ENCODE measurements around the gene SHROOM1. TPM values are rescaled to one million over a fixed set of nuclear protein-coding genes. Genes with fewer than 3 reads are reported as not detected.

SHROOM1 gene
- total and polyA plus RNA-seq, 9 of the 15 experiments (the other 6 are each of a cell fraction or from before 2014, with no cell fraction given), result 0.44 to 26.5 (median 11.9) TPM

DNA sequence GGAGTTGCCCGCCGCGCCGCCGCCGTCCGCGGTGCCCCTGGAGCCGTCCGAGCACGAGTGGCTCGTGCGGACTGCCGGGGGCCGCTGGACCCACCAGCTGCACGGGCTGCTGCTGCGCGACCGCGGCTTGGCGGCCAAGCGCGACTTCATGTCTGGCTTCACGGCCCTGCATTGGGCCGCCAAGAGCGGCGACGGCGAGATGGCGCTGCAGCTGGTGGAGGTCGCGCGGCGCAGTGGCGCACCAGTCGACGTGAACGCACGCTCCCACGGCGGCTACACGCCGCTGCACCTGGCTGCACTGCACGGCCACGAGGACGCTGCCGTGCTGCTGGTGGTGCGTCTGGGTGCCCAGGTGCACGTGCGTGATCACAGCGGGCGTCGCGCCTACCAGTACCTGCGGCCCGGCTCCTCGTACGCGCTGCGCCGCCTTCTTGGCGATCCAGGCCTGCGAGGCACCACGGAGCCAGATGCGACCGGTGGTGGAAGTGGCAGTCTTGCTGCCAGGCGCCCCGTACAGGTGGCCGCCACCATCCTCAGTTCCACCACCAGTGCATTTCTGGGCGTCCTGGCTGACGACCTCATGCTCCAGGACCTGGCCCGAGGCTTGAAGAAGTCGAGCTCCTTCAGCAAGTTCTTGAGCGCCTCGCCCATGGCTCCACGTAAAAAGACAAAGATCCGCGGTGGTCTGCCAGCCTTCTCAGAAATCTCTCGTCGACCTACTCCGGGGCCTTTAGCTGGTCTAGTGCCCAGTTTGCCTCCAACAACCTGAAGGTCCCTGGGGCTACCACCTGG lies 15.7 kb downstream of the SHROOM1 start:
- no peak for TF ChIP-seq ETV6 (IDR thresholded peaks at IDR 0.05; ENCODE audit: borderline replicate concordance in 1 of 2, low read depth in 2 of 2, low read length in 1 of 2)
- no peak for TF ChIP-seq ETV6 (CRISPR knock-in tag; IDR thresholded peaks at IDR 0.05; ENCODE audit: borderline replicate concordance)
- 0 out of 2 replicates have a peak, but pooled peaks have one; percentile 7 for TF ChIP-seq HNRNPL (IDR thresholded peaks at IDR 0.05; ENCODE audit: low read depth, low read length)
- TF ChIP-seq ZBTB33 (CRISPR knock-in tag; IDR thresholded peaks at IDR 0.05), result peak; percentile 95
- Histone ChIP-seq H3K9me3 (replicated peaks; ENCODE audit: control insufficient read depth, insufficient read depth, low read depth, low read length) (no peaks in the 10 kb centered on the region), H2AFZ (ENCODE audit: low read depth, low read length) (no peak overlapping the region), H3K4me3 (no peak overlapping the region), H3K9me1 (ENCODE audit: control insufficient read depth, insufficient read depth, low read length) (no peaks in the 10 kb centered on the region), H3K4me1 (replicated peaks in 1 of 2; ENCODE audit: control insufficient read depth in 2 of 2, insufficient read depth in 2 of 2, low read length in 2 of 2) (peaks cover 0 to 8% of the 10 kb centered on the region in 2 experiments; a peak in 1 of 5 replicates), H3K27ac (ENCODE audit: extremely low read depth, low read depth, low read length) (no peak overlapping the region), H3K9ac (ENCODE audit: insufficient read depth in 1 of 2, low read depth in 2 of 2, low read length in 2 of 2) (no peak overlapping the region), H3K79me2 (ENCODE audit: control insufficient read depth, insufficient read depth, low read length) (no peaks in the 10 kb centered on the region), H3K36me3 (ENCODE audit: control insufficient read depth, insufficient read depth, low read length) (no peaks in the 10 kb centered on the region), H3K4me2 (ENCODE audit: insufficient read depth, low read length) (no peak overlapping the region), H3K27me3 (ENCODE audit: control insufficient read depth in 2 of 2, insufficient read depth in 2 of 2, low read length in 2 of 2) (no peaks in the 10 kb centered on the region), H4K20me1 (replicated peaks; ENCODE audit: control insufficient read depth, insufficient read depth, low read length) (no peaks in the 10 kb centered on the region)
- intact Hi-C loops (cut with micrococcal nuclease), result no loop called here
- DNase-seq (ENCODE audit: extremely low read depth in 1 of 4, low spot score in 3 of 4) (no peak), ATAC-seq (no peak), FAIRE-seq (no peak)
- in situ Hi-C loops (cut with MboI), result no loop called here
- BruUV-seq (replicated peaks), result no TSS peak
- WGBS (ENCODE audit: insufficient coverage, low coverage, missing lambda C conversion rate), result 96% methylated on average over 35 of the region's 81 CpGs
- CTCF ChIA-PET (ENCODE audit: low intra/inter-chr PET ratio), result no interaction called here
- POLR2A ChIA-PET, result no interaction called here

All from K562 (cell line).